ENCODE data around the gene UBA6.

- TF ChIP-seq CTCF (IDR thresholded peaks at IDR 0.05), result no peak
- TF ChIP-seq TAF1 (IDR thresholded peaks at IDR 0.05; ENCODE audit: borderline replicate concordance, low read depth, low read length), result no peak
- TF ChIP-seq POLR2AphosphoS5 (IDR thresholded peaks at IDR 0.05; ENCODE audit: low read depth, low read length), result no peak
- no peak for TF ChIP-seq RAD21 (IDR thresholded peaks at IDR 0.05; ENCODE audit: low read length)
- TF ChIP-seq FOXM1 (IDR thresholded peaks at IDR 0.05; ENCODE audit: low read depth), result no peak
- no peak for TF ChIP-seq MXI1 (IDR thresholded peaks at IDR 0.05; ENCODE audit: low read depth, low read length)
- TF ChIP-seq SIN3A (IDR thresholded peaks at IDR 0.05; ENCODE audit: borderline replicate concordance, low read depth, low read length), result no peak
Measured at GRCh38 chr4:67699603-67700002, 1.4 kb downstream of the UBA6 start.
